Stimulated activated CD8-positive, alpha-beta memory T cell treated with anti-CD3 and anti-CD28 coated beads, Interleukin-4, amount 100 ng/mL, for 48 hours (primary cell): ENCODE data around the gene GPD1L.
"Not testable (repeated sequence)": the region's sequence is repeated elsewhere in the genome, so short reads cannot be mapped to it uniquely, and the experiment has no call there.

Experiments
- DNase-seq: peaks from one replicate; pipeline ENCODE4 v3.0.0-alpha.2; 2020

The GPD1L gene

DNA sequence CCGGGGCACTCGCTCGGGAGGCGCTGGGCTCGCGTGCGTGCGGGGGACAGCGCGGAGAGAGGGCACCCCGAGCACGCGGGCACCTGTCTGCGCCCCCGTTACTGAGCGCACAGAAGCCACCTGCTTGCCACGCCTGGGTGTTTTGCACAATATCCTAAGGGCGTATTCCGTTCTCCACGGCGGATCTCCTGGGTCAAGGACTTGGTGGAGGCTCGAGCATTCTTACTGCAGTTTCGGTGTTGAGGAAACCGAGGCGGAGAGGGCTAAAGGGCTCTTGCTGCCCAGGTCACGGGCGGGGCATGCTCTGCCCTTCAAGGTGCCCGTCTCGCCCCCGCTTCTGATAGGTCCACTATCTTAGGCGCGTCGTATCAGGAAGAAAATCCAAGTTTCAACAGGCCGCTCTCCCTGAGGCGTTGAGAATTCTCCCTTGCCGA is 526 bp downstream of the GPD1L start:
- no peak for DNase-seq

GRCh38 chr3:32108224-32108623 is 1.8 kb downstream of the GPD1L start:
- DNase-seq, result not testable (repeated sequence)

- DNase-seq, result no peak
Measured at GRCh38 chr3:32109256-32109655, 2.8 kb downstream of the GPD1L start.

DNA sequence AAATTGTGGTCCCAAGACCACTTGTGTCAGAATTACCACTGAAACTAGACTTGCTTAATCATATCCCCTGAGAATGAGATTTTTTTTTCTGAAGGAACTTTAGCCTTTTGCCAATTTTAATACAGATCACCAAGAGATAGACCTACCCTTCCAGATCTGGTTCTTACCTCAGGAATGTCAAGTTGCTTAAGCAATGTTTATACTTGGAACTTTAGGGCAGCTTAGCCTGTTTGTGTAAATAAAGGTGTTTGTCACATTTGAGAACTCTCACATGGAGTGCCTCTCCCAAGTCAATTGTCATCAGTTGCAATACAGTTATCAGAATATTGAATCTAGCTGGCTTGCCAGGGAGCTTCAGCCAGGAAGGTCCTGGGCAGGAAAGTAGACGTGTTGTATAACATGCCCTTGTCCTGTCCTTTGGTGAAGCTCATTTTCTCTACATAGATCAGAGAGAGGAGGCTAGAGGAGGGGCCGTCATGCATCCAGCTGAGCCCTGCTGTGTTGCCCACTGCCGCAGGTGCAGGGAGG is 3.9 kb downstream of the GPD1L start:
- DNase-seq, result no peak

GRCh38 chr3:32111560-32111959 is 5.1 kb downstream of the GPD1L start:
- DNase-seq, result no peak

DNA sequence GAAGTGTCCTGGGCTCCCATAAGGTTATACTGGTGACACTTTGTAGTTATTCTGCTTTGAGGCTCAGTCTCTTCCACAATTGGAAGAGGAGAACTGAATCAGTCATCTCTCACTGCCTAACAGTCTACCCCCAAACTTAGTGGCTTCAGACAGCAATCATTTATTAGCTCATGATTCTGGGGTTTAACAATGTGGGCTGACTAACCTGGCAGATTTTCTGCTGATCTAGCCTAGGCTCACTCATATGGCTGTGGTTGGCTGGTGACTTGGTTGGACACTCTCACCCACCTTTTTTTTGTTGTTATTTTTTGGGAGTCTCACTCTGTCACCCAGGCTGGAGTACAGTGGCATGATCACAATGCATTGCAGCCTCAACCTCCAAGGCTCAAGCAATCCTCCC is 7.1 kb downstream of the GPD1L start:
- DNase-seq, result no peak

GRCh38 chr3:32113981-32114545 is 7.6 kb downstream of the GPD1L start:
- no peak for DNase-seq

- peak; percentile 71 for DNase-seq
Measured at GRCh38 chr3:32114546-32115386, 8.3 kb downstream of the GPD1L start.

- DNase-seq, result no peak
Measured at GRCh38 chr3:32117320-32117719, 10.9 kb downstream of the GPD1L start.

- no peak for DNase-seq
Measured at GRCh38 chr3:32118215-32118614, 11.8 kb downstream of the GPD1L start.

GRCh38 chr3:32120471-32120870 is 14.1 kb downstream of the GPD1L start:
- DNase-seq, result no peak

DNA sequence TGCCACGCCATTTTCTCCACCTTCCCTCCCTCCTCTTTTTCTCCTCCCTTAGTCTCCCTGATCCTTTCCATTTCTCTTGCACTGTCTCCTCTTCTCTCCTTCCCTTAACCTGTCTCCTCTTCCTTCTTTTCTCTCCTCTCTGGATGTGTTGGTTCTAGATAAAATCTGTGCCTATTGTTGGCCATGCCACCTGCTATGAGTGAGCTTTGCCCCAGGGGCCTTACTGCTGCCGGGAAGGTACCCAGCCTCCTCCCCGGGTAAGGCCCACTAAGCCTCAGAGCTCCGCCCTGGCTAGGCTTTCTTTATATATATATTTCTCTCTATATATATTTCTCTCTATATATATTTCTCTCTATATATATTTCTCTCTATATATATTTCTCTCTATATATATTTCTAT is 14.7 kb downstream of the GPD1L start:
- DNase-seq, result no peak

DNA sequence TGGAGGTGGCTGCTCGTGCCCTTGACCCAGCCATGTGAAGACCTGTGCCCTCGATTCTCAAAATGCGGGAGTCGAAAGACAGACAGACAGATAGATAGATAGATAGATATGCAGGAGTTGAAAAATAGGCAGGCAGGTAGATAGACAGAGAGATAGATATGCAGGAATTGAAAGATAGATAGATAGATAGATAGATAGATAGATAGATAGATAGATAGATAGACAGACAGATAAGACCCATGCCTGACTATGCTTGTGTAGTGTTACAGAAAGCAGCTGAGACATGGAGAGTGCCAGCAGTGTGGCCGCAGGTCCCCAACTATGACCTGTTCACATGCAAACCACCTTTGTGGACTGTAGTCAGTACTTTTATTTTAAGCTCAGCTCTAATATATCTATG is 17.2 kb downstream of the GPD1L start:
- no peak for DNase-seq

DNA sequence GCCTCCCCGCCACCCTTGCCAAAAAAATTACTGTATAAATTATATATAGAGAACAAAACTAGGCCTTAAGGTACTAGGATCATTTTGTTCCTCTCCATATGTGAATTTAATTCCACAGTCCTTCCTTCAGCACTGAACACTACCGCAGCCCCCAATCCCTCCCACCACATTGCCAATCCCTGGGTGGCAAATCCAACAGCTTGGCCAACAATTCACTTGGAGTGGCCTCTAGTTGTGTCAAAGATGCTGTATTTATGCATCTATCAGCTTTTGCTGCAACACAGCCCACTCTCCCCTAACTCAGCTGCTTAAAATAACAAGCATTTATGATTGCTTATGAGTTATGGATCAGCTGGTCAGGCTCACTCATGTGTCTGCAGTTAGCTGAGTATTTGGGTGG is 18.6 kb downstream of the GPD1L start:
- no peak for DNase-seq

DNA sequence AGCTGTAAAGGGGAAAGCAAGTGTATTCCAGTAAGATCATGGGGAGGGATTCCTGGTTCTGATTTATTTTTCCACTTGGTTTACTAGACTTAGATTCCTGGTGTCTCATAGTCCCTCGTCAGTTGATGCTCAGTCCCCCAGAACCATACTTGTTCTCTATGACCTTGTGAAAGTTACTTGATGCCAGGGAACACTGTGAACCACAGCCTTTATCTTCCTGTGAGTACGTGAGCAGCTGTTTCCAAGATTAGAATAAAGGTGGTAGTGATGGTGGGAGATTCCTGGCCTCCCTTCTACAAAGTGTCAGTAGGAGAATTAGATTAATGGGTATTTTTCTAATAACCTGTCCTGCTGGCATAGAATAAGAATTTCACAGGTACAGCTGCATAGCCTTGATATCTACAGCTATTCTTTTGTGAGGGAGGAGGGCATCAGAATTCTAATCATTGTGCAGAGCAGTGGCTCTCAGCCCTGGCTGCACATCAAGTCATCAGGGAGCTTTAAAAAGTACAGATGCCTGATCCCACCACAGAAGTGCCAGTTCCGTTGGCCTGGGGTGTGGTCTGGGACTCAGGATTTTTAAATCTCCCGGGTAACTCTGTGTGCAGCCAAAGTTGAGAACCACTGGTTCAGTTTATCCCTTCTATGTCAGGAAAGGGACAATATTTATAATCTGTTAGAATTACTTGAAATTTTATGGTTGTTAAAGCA is 20.0 kb downstream of the GPD1L start:
- DNase-seq, result no peak

- no peak for DNase-seq
Measured at GRCh38 chr3:32127219-32127826, 20.9 kb downstream of the GPD1L start.

- DNase-seq, result no peak
Measured at GRCh38 chr3:32128936-32129335, 22.5 kb downstream of the GPD1L start.

DNA sequence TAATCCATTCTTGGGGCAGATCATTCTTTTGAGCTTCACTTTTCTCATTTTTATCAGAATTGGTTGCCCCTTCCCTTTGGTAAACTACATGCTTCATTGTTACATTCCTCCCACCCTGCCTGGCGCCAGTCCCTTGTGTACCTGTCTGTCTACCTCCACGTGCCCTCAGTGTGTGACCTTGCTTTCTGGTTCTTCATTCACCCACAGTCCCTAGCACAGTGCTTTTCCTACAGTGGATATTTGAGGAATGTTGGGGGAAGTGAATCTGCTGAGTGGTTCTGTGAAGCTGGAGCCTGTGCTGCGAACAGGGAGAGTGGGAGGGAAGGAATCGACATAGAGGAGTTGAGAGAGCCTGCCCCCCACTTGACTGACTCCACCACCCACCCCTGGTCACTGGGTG is 23.4 kb downstream of the GPD1L start:
- no peak for DNase-seq

GRCh38 chr3:32132121-32132520 is 25.7 kb downstream of the GPD1L start:
- no peak for DNase-seq

GRCh38 chr3:32132706-32133105 is 26.3 kb downstream of the GPD1L start:
- DNase-seq, result no peak

DNA sequence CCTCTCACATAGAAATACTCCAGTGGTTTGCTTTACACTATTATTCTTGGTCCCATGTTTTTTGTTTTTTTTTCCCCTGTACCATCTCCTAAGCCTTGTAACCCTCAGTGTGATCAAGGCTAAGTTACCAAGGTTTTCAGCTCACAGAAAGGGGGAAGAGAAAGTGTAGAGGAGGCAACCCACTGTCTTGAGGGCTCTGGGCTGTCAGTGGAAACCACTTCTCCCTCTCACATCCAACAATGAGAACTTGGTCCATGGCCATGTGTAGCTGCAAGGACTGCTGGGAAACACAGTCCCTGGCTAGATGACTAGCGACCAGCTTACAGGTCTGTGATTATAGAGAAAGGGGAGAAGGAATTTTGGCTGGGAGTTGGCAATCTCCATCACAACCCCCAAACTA is 30.3 kb downstream of the GPD1L start:
- DNase-seq, result no peak

GRCh38 chr3:32137870-32138269 is 31.4 kb downstream of the GPD1L start:
- no peak for DNase-seq

GRCh38 chr3:32138545-32139104 is 32.2 kb downstream of the GPD1L start:
- DNase-seq, result no peak
